ENCODE measurements around the gene NCSTN. TPM values are rescaled to one million over a fixed set of nuclear protein-coding genes. Genes with fewer than 3 reads are reported as not detected.

The NCSTN gene
- total RNA-seq, 1 donor from 2014 or later = 102 TPM

- no peak for DNase-seq (ENCODE audit: low spot score)
Measured at GRCh38 chr1:160404094-160404493, 60.9 kb downstream of the NCSTN start.

GRCh38 chr1:160405331-160405877, 62.2 kb downstream of the NCSTN start:
- DNase-seq (ENCODE audit: low spot score) = no peak

- DNase-seq (ENCODE audit: low spot score) = no peak
Measured at GRCh38 chr1:160406131-160406968, 63.2 kb downstream of the NCSTN start.

GRCh38 chr1:160407839-160408801, 64.9 kb downstream of the NCSTN start:
- no peak for DNase-seq (ENCODE audit: low spot score)

Other genes starting within 250 kb of the NCSTN start
- 20.4 TPM for gene IGSF8, start 244.8 kb upstream of the NCSTN start, total RNA-seq
- 31.2 TPM for gene ATP1A2, start 227.6 kb upstream of the NCSTN start, total RNA-seq
- 0.39 TPM for gene ATP1A4, start 191.8 kb upstream of the NCSTN start, total RNA-seq
- 0.39 TPM for gene CASQ1, start 152.8 kb upstream of the NCSTN start, total RNA-seq
- gene PEA15, start 138.0 kb upstream of the NCSTN start, total RNA-seq = 486 TPM
- gene DCAF8, start 80.8 kb upstream of the NCSTN start, total RNA-seq = 127 TPM
- gene PEX19, start 58.2 kb upstream of the NCSTN start, total RNA-seq = 144 TPM
- 228 TPM for gene COPA, start 133 bp upstream of the NCSTN start, total RNA-seq
- gene NHLH1, start 23.7 kb downstream of the NCSTN start, total RNA-seq = 0.42 TPM
- 1.7 TPM for gene VANGL2, start 57.2 kb downstream of the NCSTN start, total RNA-seq
- 1.2 TPM for gene SLAMF6, start 179.9 kb downstream of the NCSTN start, total RNA-seq
- 17.1 TPM for gene CD84, start 236.1 kb downstream of the NCSTN start, total RNA-seq